ES-I3 (cell line): ENCODE data around the gene ZNRF4.
"Not testable (repeated sequence)": the region's sequence is repeated elsewhere in the genome, so short reads cannot be mapped to it uniquely, and the experiment has no call there.

Experiments
- H3K36me3 ChIP-seq: 2 replicates; pipeline ENCODE4 v1.6.1; 2013; ENCODE audit warnings: mild to moderate bottlenecking, low read length, control low read depth, moderate library complexity; ENCODE audit not compliant: insufficient read depth
- H3K4me1 ChIP-seq: 2 replicates; pipeline ENCODE4 v1.6.1; 2013; ENCODE audit warnings: mild to moderate bottlenecking, control low read depth, low read length; ENCODE audit not compliant: insufficient read depth
- H3K9ac ChIP-seq: 2 replicates; pipeline ENCODE4 v1.6.1; 2013; ENCODE audit warnings: low read depth, mild to moderate bottlenecking, low read length, moderate library complexity
- H3K9me3 ChIP-seq: 2 replicates; pipeline ENCODE4 v1.6.1; 2013; ENCODE audit warnings: mild to moderate bottlenecking, low read length, moderate library complexity; ENCODE audit not compliant: control insufficient read depth, insufficient read depth

ZNRF4 gene, protein sequence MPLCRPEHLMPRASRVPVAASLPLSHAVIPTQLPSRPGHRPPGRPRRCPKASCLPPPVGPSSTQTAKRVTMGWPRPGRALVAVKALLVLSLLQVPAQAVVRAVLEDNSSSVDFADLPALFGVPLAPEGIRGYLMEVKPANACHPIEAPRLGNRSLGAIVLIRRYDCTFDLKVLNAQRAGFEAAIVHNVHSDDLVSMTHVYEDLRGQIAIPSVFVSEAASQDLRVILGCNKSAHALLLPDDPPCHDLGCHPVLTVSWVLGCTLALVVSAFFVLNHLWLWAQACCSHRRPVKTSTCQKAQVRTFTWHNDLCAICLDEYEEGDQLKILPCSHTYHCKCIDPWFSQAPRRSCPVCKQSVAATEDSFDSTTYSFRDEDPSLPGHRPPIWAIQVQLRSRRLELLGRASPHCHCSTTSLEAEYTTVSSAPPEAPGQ

DNA sequence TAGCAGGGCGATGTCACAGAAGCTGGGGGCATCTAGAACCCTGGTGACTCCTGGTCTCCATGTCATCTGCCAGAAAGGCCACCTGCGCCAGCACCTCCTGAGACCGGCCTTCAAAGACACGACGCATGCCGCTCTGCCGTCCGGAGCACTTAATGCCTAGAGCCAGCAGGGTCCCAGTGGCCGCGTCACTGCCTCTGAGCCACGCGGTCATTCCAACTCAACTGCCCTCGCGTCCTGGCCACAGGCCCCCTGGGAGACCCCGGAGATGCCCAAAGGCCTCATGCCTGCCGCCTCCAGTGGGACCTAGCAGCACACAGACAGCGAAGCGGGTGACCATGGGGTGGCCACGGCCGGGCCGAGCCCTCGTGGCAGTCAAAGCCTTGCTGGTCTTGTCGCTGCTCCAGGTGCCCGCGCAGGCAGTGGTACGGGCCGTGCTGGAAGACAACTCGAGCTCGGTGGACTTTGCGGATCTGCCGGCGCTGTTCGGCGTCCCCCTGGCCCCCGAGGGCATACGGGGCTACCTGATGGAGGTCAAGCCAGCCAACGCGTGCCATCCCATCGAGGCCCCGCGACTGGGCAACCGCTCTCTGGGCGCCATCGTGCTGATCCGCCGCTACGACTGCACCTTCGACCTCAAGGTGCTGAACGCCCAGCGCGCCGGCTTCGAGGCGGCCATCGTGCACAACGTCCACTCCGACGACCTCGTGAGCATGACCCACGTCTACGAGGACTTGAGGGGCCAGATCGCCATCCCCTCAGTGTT, at the start of gene ZNRF4:
Gene ZNRF4 (plus strand): TSS at position 51 of the 763 bp plus-strand sequence. CDS start 75 bp downstream, at position 126.
- no peaks in the 10 kb centered on the region for H3K9me3 ChIP-seq
- no peak within 1 kb of the TSS for H3K9ac ChIP-seq
- no peaks in the 10 kb centered on the region for H3K36me3 ChIP-seq
- no peaks in the 10 kb centered on the region for H3K4me1 ChIP-seq

DNA sequence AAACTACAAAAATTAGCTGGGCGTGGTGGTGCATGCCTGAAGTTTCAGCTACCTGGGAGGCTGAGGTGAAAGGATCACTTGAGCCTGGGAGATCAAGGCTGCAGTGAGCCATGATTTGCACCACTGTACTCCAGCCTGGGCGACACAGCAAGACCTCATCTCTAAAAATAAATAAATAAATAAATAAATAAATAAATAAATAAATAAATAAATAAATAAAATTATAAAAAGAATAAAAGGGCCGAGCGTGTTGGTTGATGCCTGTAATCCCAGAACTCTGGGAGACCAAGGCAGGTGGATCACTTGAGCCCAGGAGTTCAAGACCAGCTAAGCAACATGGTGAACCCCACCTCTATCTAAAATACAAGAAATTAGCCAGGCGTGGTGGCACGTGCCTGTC, 49.0 kb upstream of the ZNRF4 start:
- H3K9me3 ChIP-seq, H3K36me3 ChIP-seq, H3K9ac ChIP-seq, H3K4me1 ChIP-seq: not testable (repeated sequence)

DNA sequence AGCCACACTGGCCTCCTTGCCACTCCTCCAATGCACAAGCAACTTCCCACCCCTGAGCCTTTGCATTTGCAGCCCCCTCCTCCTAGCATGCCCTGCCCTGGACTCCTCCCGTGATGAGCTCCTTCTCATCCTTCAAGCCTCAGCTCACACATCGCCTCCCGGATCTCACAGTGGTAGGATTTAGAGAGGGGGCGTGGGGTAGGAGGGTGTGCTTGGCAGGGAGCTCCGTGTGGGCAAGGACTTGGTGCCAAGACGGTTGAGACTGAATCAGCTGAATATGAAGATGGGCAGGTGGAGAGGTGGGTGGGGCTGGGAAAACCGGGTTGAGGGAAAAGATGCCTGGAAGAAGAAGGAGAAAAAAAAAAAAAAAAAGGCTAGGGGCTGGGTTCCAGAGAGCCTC, 48.4 kb upstream of the ZNRF4 start:
- Histone ChIP-seq H3K9me3 (no peaks in the 10 kb centered on the region), H3K36me3 (no peaks in the 10 kb centered on the region), H3K4me1 (no peaks in the 10 kb centered on the region), H3K9ac (no peak overlapping the region)

DNA sequence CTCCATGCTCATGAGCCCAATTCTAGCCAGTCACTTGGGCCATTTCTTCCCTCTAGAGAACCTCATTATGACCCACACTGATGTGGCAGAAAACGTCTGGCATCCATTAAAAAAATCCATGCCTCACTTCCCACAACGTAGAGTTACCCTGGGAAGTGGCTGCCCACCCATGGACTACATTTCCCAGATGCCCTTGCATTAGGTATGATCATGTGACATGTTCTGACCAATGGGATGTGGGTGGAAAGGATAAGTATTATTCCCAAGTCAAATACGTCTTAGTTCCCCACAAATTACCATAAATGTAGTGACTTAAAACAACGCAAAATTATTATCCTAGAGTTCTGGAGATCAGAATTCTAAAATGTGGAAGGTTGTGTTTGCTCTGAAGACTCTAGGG, 47.9 kb upstream of the ZNRF4 start:
- no peaks in the 10 kb centered on the region for H3K4me1 ChIP-seq
- no peaks in the 10 kb centered on the region for H3K36me3 ChIP-seq
- H3K9ac ChIP-seq = no peak overlapping the region
- H3K9me3 ChIP-seq = no peaks in the 10 kb centered on the region

DNA sequence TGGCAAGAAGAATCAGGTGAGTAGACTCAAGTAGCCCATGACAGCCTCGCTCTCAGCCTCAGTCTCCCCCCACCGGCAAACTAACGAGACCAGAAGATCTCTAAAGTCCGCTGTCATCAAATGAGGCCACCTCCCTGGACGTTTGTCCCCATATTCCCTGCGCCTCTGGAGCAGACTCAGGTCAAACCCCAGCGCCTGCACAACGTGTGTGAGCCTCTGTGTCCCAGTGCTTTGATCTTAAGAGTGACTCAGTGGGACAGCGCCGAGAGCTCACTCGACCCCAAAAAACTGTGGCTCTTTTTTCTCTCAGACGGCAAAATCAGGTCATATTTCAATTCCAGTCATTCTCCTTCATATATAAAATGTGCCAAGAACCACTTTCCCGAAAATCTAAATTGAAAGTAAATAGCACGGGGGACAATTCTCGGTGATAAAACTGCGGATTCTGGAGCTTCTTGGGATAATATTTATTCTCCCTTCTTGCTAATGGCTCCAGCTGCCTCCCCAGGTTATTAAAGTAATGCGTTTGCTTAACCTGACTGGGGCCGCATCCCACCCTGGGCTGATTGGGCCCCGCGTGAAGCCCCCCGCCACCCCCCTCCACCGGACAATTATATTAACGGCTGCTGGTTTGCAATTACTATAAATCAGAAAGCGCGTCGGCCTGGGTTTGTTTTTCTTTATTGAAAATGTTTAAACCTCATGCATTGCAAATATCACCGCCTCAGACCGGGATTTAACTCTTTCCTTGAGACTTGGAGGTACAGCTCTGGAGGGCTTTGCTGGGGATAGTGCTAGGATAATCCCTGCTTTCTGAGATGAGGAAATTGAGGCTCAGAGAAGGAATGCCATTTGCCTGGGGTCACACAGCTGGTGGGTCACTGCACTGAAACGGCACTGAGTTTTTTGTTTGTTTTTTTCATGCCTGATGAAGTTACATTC, 37.5 kb upstream of the ZNRF4 start:
- Histone ChIP-seq H3K36me3 (no peaks in the 10 kb centered on the region), H3K9ac (no peak overlapping the region), H3K9me3 (no peaks in the 10 kb centered on the region), H3K4me1 (peaks cover 10% of the 10 kb centered on the region)

DNA sequence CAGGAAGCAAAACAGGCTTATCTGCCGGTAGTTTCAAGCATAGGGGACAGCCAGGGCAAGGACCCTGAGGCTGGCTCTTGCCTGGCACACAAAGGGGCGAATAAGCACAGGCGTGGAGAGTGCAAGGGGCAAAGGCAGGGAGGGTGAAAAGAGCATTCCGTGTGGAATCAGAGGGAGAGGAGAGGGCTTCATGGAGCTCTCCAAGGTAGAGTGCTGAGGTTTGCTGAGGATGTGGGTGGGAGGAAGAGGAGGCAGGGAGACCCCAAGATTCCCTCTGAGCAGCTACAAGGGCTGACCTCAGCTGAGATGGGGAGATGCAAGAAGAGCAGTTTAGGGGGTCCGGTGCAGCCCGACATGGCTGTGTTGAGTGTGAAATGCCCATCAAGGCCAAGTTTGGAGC, 36.5 kb upstream of the ZNRF4 start:
- H3K36me3 ChIP-seq = no peaks in the 10 kb centered on the region
- H3K4me1 ChIP-seq = peaks cover 10% of the 10 kb centered on the region
- no peaks in the 10 kb centered on the region for H3K9me3 ChIP-seq
- no peak overlapping the region for H3K9ac ChIP-seq

DNA sequence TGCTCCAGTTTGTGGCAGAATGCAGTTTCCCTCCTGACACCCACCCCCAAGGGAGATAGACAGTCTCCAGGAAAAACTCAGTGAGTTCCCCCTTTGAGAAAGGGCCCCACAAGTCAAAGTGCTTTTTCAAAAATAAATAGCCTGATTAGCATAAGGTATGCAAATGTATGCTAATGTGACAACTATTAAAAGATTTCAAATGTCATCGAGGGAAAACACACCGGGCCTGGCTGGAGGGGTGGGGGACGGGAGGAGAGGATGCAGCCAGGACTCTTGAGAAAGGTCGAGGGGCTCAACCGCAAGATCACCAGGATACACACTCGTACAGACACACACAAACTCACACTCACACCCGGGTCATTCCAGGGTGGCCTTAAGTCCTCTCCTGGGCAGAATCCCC, 34.3 kb upstream of the ZNRF4 start:
- Histone ChIP-seq H3K9me3 (no peaks in the 10 kb centered on the region), H3K36me3 (no peaks in the 10 kb centered on the region), H3K4me1 (peaks cover 10% of the 10 kb centered on the region), H3K9ac (no peak overlapping the region)

DNA sequence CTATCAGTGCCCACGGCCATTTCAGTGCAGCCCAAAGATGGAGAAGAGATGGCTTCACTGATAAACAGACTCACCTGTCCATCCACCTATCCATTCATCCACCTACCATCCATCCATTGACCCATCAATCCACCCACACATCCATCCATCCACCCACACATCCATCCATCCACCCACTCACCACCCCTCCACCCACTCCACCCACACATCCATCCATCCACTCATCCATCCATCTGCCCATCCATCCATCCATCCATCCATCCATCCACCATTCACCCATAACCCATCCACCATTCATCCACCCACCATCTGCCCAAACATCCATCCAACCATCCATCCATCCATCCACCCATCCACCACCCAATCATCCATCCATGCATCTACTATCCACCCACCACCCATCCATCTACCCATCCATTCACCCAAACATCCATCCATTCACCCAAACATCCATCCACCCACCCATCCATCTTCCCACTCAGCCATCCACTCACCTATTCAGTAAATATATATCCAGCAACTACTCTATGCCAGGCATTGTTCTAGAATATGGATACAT, 31.6 kb upstream of the ZNRF4 start:
- Histone ChIP-seq H3K9me3 (no peaks in the 10 kb centered on the region), H3K9ac (no peak overlapping the region), H3K36me3 (no peaks in the 10 kb centered on the region), H3K4me1 (peaks cover 7% of the 10 kb centered on the region; the same call in 1 of the 2 replicates)

DNA sequence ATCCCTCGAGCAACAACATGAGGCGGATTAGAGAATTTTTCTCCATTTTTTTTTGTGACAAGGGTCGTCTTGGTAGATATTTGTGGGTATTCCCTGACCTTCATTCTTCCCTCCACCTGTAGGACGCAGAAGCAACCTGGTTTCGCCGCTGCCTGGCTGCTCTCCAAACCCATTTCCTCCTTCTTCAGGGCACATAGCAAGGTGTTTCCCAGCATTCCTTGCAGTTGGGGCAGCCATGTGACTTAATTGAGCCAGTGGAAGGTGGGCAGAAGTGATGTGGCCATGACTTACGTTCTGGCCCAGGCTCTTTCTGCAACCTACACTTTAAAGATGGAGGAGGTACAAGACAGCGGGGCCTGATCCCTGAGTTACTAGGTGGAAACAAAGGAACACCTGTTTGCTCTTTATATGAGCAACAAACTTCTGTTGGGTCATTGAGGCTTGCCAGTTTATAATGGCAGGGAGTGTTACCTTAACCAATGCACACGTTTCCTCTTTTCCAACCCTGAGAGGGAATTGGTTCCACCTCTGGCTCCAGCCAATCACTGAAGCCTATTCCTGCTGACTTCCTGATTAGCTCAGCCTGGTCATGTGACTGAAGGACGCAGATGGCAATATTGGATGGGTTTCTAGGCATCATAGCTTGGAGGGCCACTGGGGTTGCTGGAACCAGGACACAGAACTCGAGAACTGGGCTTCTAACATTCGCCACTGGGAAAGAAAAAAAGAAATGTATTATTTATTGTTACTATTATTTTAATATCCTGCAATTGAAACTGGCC, 30.8 kb upstream of the ZNRF4 start:
- Histone ChIP-seq H3K4me1 (peaks cover 7% of the 10 kb centered on the region; the same call in 1 of the 2 replicates), H3K36me3 (no peaks in the 10 kb centered on the region), H3K9me3 (no peaks in the 10 kb centered on the region), H3K9ac (no peak overlapping the region)

DNA sequence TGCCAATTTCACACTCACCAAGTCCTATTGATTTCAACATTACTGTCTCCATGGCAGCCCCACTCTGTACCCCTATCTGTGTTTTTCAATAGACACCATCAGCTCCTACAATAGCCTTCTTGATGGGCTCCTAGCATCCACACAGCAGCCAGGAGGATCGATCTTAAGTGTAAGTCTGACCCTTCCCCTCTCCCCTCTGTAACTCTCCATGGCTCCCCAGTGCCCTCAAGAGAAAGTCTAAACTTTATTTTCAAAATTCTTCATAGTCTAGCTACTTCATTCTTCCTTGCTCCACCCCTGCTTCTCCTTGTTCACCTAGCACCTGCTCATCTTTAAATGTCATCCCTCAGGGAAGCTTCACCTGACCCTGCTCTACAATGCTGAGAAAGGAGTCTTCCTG, 30.0 kb upstream of the ZNRF4 start:
- peaks cover 7% of the 10 kb centered on the region; the same call in 1 of the 2 replicates for H3K4me1 ChIP-seq
- no peaks in the 10 kb centered on the region for H3K36me3 ChIP-seq
- no peaks in the 10 kb centered on the region for H3K9me3 ChIP-seq
- H3K9ac ChIP-seq = no peak overlapping the region

DNA sequence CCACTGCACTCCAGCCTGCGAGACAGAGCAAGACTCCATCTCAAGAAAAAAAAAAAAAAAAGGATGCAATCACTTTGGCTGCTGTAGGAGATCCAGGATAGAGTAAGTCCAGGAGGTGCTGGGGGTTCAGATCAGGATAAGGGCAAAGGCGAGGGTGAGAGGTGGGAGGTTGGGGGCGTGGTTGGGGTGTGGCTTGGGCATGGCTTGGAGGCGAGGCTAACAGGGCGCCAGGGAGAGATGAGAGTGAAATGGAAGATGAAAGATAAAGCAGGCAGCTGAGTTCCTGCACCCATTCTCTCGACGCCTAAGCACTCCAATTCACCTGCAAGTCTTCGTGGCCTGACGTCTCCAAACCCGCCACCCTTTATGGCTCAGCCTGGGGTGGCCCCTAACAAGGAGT, 25.0 kb upstream of the ZNRF4 start:
- H3K36me3 ChIP-seq = no peaks in the 10 kb centered on the region
- no peaks in the 10 kb centered on the region for H3K9me3 ChIP-seq
- H3K4me1 ChIP-seq = peaks cover 8% of the 10 kb centered on the region; the same call in 1 of the 2 replicates
- no peak overlapping the region for H3K9ac ChIP-seq

DNA sequence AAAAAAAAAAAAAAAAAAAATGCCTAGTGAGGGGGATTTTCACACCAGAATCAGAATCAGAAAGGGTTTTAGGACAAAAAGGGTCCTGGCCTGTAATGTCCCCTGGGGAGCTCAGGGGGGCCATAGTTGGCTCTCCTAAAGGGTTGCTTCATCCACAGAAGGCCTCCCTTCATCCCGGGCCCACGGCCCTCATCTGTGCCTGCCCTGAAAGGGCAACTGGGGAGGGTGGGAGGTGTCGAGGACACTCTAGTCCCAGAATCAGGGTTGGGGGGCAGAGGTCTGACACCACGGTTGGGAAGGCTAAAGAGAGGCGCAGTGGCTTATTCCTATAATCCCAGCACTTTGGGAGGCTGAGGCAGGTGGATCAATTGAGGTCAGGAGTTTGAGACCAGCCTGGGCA, 22.5 kb upstream of the ZNRF4 start:
- Histone ChIP-seq H3K9ac (no peak overlapping the region), H3K9me3 (no peaks in the 10 kb centered on the region), H3K4me1 (peaks cover 10% of the 10 kb centered on the region; the same call in 1 of the 2 replicates), H3K36me3 (no peaks in the 10 kb centered on the region)

DNA sequence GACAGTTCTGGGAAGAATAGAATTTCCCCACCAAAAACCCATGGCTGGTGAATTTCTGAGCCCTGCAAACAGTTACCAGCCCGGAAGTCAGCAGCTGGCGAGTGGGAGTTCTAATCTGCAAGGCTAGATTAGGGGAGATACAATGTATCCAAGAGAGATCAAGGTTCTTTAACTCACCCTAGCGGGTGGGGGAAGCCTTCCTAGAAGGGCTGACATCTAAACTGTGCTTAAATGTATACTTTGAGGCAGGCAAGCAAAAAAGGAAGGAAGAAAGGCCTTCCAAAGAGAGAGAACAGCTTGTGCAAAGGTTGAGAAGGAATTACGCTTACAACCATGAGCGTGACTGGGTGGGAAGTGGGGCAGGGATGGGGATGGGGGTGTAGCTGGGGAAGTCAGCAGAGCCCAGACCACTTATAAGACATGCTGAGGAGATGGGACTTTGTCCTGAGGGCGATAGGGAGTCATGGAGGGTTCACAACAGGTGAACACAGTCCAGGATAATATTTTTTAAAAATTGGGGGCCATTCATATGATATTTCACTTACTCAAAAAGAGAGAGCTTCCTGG, 20.8 kb upstream of the ZNRF4 start:
- Histone ChIP-seq H3K9me3 (no peaks in the 10 kb centered on the region), H3K36me3 (no peaks in the 10 kb centered on the region), H3K9ac (no peak overlapping the region), H3K4me1 (peaks cover 10% of the 10 kb centered on the region; the same call in 1 of the 2 replicates)
